DMS 273 (cell line): Measurements from ENCODE around the gene KLK8.

ENCODE experiments used
- DNase-seq: peaks from one replicate; lab custom pipeline; 2025; ENCODE audit not compliant: unreplicated experiment; lab: John Stamatoyannopoulos, UW

The KLK8 gene

DNA sequence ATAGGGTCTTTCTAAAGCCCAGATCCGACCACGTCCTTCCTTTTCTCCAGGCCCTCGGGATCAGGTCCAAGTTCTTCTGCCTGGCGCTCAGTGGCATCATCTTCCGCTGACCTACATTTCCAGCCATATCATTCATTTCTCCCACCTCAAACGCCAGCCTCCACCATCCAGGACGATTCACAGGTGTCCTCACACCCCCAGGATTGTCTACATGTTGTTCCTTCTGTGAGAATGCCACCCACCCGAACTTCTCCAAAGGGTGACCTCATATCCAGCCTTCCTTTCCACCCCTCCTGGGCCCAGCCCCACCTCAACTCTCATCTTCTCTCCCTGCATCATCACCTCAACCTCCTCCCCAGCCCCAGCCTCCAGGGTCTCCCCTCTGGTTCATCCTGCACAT, 43.8 kb downstream of the KLK8 start:
- DNase-seq, result no peak

DNA sequence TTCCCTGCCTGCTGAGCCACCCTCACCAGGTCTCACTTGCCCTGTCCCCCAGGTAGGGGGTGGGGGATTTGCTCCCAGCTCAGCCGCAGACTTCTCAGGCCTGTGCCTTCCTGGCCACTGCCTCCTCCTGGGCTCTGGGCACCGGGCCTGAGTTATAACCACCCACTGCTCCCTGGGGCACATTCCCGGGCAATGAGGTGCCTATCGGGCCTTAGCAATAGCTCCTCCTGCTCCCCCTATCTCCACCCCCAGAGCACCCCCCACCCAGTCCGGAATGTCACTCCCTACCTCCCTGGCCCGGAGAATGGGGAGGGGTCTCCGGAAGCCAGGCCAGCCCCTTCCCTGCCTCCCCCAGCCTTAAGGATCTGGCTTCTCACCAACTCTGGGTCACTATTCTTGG, 48.5 kb downstream of the KLK8 start, which contains the start of gene KLK5:
Gene KLK5, minus strand, starts transcription at position 129 of the 400 bp plus-strand sequence. CDS start 381 bp downstream, outside the sequence.
- no peak for DNase-seq

DNA sequence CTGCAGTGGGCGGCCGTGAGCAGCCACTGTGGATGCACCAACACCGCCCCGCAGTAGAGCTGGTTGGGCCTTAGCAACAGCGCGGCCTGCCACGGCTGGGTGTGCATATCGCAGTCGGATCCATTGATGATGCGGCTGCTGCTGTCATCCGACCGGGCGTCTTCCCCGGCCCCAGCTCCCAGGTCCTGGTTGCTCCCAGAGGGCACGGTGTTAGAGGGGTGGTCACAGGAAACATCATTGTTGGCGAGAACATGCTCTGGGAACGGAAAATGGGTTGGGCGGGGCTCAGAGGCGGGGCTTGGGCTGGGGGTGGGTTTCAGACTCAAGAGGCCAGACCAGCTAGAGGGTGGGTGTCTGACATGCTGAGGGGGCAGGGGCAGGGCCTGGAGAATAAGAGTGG, 51.5 kb downstream of the KLK8 start:
- no peak for DNase-seq

DNA sequence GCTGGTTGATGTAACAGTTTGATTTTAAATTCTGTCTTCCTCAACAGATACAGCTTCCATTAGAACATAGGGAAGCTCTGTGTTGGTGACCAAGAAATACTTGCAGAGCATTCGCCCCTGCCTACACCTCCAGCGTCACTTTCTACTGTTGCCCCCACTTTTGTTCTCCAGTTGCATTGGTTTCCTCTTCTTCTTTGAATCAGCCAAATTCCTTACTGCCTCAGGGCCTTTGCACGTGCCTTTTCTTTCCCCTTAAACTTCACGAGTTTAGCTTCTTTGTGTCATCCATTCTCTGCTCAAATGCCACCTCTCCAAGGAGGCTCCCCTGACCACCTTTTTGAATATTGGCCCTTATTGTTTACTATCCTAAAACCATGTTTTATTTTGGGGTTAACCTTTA, 54.3 kb downstream of the KLK8 start:
- DNase-seq, result no peak
